Uterus (tissue), 4 donors: ENCODE results near the gene HPGD. TPM values are rescaled to one million over a fixed set of nuclear protein-coding genes. Genes with fewer than 3 reads are reported as not detected.

Source experiments
- DNase-seq, 2 donors: peaks; one replicate each; pipeline ENCODE4 v3.0.0-alpha.2; 2019 to 2020
- H3K27ac ChIP-seq, 2 donors: fragments of 200-600 bp; sonication (generic); 1 replicate in 1 of 2; 2 replicates in 1 of 2; pipeline ENCODE4 v1.5.1; 2016 to 2018
- H3K27me3 ChIP-seq, 2 donors: fragments of 200-600 bp; sonication (generic); one replicate each; pipeline ENCODE4 v1.5.1; 2018 to 2019; ENCODE audit warnings: control low read depth in 1 of 2
- H3K36me3 ChIP-seq, 2 donors: fragments of 200-600 bp; sonication (generic); one replicate each; pipeline ENCODE4 v1.5.1; 2019; ENCODE audit warnings: control low read depth in 1 of 2
- H3K4me1 ChIP-seq, 2 donors: fragments of 200-600 bp; sonication (generic); one replicate each; pipeline ENCODE4 v1.5.1; 2018 to 2019; ENCODE audit warnings: control low read depth in 1 of 2
- H3K4me3 ChIP-seq, 2 donors: fragments of 200-600 bp; sonication (generic); 1 replicate in 1 of 2; 2 replicates in 1 of 2; pipeline ENCODE4 v1.5.1; 2018 to 2019; ENCODE audit warnings: mild to moderate bottlenecking in 1 of 2
- H3K9me3 ChIP-seq, 2 donors: fragments of 200-600 bp; sonication (generic); one replicate each; pipeline ENCODE4 v1.5.1; 2019; ENCODE audit warnings: control low read depth in 1 of 2
- POLR2A ChIP-seq, 2 donors: fragments of 450-650 bp; IDR thresholded peaks; one replicate each; pipeline ENCODE4 v1.6.1; 2016; ENCODE audit warnings: antibody characterized with exemption in 2 of 2, mild to moderate bottlenecking in 1 of 2, moderate library complexity in 1 of 2
- intact Hi-C: fragments of 100-400 bp; cut with DNase I; formaldehyde crosslinking; loops from one replicate; pipeline ENCODE4 v1.15.1; 2023; ENCODE audit warnings: low total_unique reads
- total RNA-seq, 4 donors: library from RNA; depleted of rRNA in 3 of 4; stranded (reverse); fragments of >200 nt in 3 of 4; gene quantifications; one replicate each; pipeline versions ENCODE4 v1.1.0 to v1.2.4, GENCODE V29; 2014 to 2023
- TF ChIP-seq, protein P1 (sequence below), 4 experiments: fragments of 200-600 bp in 2 of 4; fragments of 450-650 bp in 2 of 4; sonication (generic) in 2 of 4; IDR thresholded peaks; one replicate each; pipeline ENCODE4 v1.5.1; 2016 to 2019; ENCODE audit warnings: antibody characterized with exemption in 4 of 4, mild to moderate bottlenecking in 2 of 4, moderate library complexity in 1 of 4
- donor health status: DM: yes; HTN: yes; CAD: no.

HPGD gene
- total RNA-seq, 4 donors from 2014 or later = 47.4 to 190 (median 125) TPM

DNA sequence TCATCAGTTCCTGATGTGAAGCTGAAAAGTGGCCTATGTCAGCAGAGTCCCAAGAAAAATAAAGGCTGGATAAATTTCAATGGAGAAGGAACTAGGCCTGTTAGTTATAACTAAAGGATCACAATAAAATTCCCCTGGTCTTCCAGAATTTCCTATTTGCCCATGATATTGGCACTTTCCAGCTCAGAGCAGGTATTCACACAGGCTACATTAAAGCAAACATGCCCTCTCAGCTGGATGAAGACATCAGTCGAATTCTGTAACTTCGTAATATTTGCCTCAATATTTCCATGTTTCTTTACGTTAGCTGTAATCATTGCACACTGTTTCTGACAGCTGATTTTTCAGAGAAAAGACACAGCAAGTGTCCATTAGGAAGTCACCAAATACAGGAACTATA is 9.5 kb downstream of the HPGD start:
- Histone ChIP-seq H3K27ac (no peak overlapping the region), H3K36me3 (no peaks in the 10 kb centered on the region), H3K9me3 (no peaks in the 10 kb centered on the region), H3K27me3 (no peaks in the 10 kb centered on the region), H3K4me3 (no peak overlapping the region), H3K4me1 (no peaks in the 10 kb centered on the region)
- TF ChIP-seq, protein P1, sequence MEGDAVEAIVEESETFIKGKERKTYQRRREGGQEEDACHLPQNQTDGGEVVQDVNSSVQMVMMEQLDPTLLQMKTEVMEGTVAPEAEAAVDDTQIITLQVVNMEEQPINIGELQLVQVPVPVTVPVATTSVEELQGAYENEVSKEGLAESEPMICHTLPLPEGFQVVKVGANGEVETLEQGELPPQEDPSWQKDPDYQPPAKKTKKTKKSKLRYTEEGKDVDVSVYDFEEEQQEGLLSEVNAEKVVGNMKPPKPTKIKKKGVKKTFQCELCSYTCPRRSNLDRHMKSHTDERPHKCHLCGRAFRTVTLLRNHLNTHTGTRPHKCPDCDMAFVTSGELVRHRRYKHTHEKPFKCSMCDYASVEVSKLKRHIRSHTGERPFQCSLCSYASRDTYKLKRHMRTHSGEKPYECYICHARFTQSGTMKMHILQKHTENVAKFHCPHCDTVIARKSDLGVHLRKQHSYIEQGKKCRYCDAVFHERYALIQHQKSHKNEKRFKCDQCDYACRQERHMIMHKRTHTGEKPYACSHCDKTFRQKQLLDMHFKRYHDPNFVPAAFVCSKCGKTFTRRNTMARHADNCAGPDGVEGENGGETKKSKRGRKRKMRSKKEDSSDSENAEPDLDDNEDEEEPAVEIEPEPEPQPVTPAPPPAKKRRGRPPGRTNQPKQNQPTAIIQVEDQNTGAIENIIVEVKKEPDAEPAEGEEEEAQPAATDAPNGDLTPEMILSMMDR (IDR thresholded peaks at IDR 0.05) = no peak
- TF ChIP-seq POLR2A (IDR thresholded peaks at IDR 0.05) = no peak
- DNase-seq = no peak
- intact Hi-C loops = no loop called here

DNA sequence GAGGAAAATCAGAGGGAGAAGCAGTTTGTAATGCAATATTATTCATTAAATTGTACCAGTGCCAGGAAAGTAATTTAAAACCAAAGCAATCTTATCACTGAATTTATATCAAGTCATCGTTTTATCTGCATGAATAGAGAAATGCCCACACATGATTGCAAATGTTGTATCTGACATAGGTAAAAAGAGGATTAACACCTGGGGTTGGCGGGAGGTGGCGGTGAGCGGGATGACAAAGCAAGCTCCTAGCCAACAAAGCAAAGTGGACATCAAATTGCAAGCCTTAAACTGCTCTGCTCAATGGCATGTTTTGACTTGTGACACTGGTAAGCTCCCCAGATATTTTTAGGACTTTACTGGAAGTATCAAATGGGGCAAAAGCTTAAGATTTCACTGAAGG is 16.4 kb downstream of the HPGD start:
- DNase-seq = no peak
- Histone ChIP-seq H3K4me3 (no peak overlapping the region), H3K4me1 (no peaks in the 10 kb centered on the region), H3K27ac (no peak overlapping the region), H3K36me3 (no peaks in the 10 kb centered on the region), H3K9me3 (no peaks in the 10 kb centered on the region), H3K27me3 (no peaks in the 10 kb centered on the region)
- intact Hi-C loops = no loop called here
- no peak for TF ChIP-seq POLR2A (IDR thresholded peaks at IDR 0.05)
- TF ChIP-seq, protein P1 (IDR thresholded peaks at IDR 0.05) = no peak

DNA sequence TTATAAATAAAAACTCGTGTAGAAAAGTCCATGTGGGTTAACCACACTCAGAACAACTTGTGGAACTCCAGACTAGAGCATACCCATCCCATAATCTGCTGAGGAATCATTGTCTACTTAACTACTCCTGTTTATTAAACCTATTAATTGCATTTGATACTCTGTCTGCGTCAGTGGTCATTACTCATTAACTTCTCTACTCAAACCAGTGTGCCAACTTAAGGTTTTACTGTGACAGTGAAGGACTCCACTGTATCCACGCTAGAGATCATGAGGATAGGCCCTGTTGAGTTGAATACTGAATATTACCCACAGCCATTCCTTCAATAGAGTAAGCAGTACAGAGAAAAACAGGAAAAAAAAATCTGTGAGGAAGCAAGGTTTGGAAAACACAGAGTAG is 17.3 kb downstream of the HPGD start:
- no peak for TF ChIP-seq POLR2A (IDR thresholded peaks at IDR 0.05)
- TF ChIP-seq, protein P1 (IDR thresholded peaks at IDR 0.05) = no peak
- Histone ChIP-seq H3K9me3 (no peaks in the 10 kb centered on the region), H3K27ac (no peak overlapping the region), H3K27me3 (no peaks in the 10 kb centered on the region), H3K4me3 (no peak overlapping the region), H3K4me1 (no peaks in the 10 kb centered on the region), H3K36me3 (no peaks in the 10 kb centered on the region)
- DNase-seq = no peak
- intact Hi-C loops = no loop called here

DNA sequence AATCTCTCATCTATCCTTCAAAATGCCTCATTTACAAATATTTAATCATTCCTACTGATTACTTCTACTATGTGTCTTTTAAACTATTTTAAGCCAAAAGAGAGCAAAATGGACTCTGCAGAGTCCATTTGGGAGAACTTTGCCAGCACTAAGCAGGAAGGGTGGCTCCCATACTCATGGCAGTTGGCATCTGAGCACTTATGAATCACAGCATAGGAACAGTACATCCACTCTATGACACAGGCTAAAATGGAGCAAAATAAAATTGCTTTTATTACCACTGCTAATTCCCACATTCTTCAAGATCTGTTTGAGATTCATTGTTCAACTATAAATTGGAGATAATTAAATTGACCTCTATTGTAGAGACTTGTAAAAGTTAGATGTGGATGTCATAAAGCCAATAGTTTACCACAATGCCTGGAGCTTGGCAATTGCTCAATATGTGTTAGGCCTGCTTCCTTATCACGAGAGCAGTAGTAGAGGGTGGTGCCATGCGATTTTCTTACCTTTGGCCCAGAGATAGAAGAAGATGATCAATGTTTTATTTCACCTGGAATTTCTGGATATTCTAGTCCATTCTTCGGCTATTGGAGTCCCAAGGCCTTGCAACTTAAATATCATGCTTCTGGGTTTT is 19.1 kb downstream of the HPGD start:
- Histone ChIP-seq H3K27me3 (no peaks in the 10 kb centered on the region), H3K36me3 (no peaks in the 10 kb centered on the region), H3K27ac (no peak overlapping the region), H3K9me3 (no peaks in the 10 kb centered on the region), H3K4me3 (no peak overlapping the region), H3K4me1 (no peaks in the 10 kb centered on the region)
- TF ChIP-seq, protein P1 (IDR thresholded peaks at IDR 0.05) = no peak
- TF ChIP-seq POLR2A (IDR thresholded peaks at IDR 0.05) = no peak
- DNase-seq = no peak
- intact Hi-C loops = no loop called here

DNA sequence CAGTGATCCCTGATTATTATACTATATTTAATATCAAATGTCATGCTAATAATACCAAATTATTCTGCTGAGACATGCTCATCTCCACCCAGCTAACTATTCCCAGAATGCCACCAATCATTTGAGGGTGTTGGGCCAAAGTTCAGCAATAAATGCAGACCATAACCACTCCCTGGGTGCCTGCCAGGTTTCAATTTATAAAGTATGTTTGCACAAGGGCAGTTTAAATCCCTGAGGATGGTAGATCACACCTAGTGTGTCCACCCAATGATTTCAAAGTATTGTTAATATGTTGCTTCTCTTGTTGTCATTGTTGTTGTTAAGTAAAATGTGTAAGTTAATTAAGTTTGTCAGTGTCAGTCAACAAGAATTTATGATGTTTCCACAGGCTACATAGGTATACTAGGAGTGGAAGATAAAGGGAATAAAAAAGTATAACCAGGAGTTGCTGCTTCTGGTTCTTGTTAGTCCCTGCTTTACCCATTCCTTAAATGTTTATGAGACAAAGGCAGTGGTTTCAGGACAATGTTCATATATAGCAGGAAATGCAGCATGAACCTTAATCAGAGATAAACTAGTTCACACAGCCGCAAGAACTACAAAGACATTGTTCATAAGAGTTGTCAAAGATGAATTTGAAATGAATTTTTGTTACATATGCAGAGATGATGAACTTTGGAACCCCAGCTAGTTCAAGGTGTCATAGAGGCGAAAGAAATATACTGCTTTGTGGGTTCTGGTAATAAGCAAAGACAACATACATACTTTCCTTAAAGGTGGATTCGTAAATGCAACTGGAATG is 25.5 kb downstream of the HPGD start:
- no peak for DNase-seq
- H3K36me3 ChIP-seq = no peaks in the 10 kb centered on the region
- H3K27me3 ChIP-seq = no peaks in the 10 kb centered on the region
- TF ChIP-seq, protein P1 (IDR thresholded peaks at IDR 0.05) = no peak
- no peak for TF ChIP-seq POLR2A (IDR thresholded peaks at IDR 0.05)
- peak overlapping the region in 1 of 2 donors; percentile 3 for H3K27ac ChIP-seq
- no peaks in the 10 kb centered on the region for H3K9me3 ChIP-seq
- intact Hi-C loops = no loop called here
- H3K4me3 ChIP-seq = no peak overlapping the region
- no peaks in the 10 kb centered on the region for H3K4me1 ChIP-seq
